PC-3 (cell line): ENCODE data around the gene EVC. TPM values are rescaled to one million over a fixed set of nuclear protein-coding genes. Genes with fewer than 3 reads are reported as not detected.

Experiments
- ATAC-seq: fragments of 200-7000 bp; cut with Tn5 transposase; 2 replicates; pipeline ENCODE4 v1.9.1; 2020; ENCODE audit warnings: mild to moderate bottlenecking, moderate library complexity
- BruUV-seq: library from RNA; stranded (reverse); fragments of 400-500 nt; replicated peaks from 2 replicates; lab custom pipeline; 2021; lab: Mats Ljungman, UMichigan
- CTCF ChIA-PET: fragments of 300-600 bp; sonication (Branson Sonifier 250); formaldehyde crosslinking; loops from one replicate; lab custom pipeline; 2022; ENCODE audit warnings: antibody characterized with exemption; lab: Charles Lee
- POLR2A ChIA-PET: fragments of 300-600 bp; sonication (Branson Sonifier 250); formaldehyde crosslinking; loops from one replicate; lab custom pipeline; 2022; ENCODE audit warnings: antibody characterized with exemption; ENCODE audit not compliant: unreplicated experiment; lab: Charles Lee
- DNase-seq: peaks from one replicate; pipeline ENCODE4 v3.0.0-alpha.2; 2015
- H2AFZ ChIP-seq: fragments of 300-600 bp; sonication (generic); 2 replicates; pipeline ENCODE4 v1.6.0; 2016; ENCODE audit warnings: antibody characterized with exemption, low read length
- H3F3A ChIP-seq: fragments of 300-600 bp; sonication (generic); one replicate; pipeline ENCODE4 v1.6.0; 2017; ENCODE audit warnings: antibody characterized with exemption, low read length, control low read depth, mild to moderate bottlenecking; ENCODE audit not compliant: unreplicated experiment
- H3K27ac ChIP-seq: fragments of 300-600 bp; sonication (generic); 2 replicates; pipeline ENCODE4 v1.5.1; 2016; ENCODE audit warnings: mild to moderate bottlenecking, low read length
- H3K27me3 ChIP-seq: fragments of 300-600 bp; sonication (generic); 2 replicates; pipeline ENCODE4 v1.6.1; 2016; ENCODE audit warnings: low read length, mixed read lengths
- H3K36me3 ChIP-seq: fragments of 300-600 bp; sonication (generic); 2 replicates; pipeline ENCODE4 v1.6.1; 2016; ENCODE audit warnings: low read depth, mixed run types, low read length, mixed read lengths
- H3K4me1 ChIP-seq: fragments of 300-600 bp; sonication (generic); 2 replicates; pipeline ENCODE4 v1.5.1; 2016; ENCODE audit warnings: low read length; ENCODE audit not compliant: insufficient read depth
- H3K4me2 ChIP-seq: fragments of 300-600 bp; sonication (generic); 2 replicates; pipeline ENCODE4 v1.6.0; 2016; ENCODE audit warnings: low read length
- H3K4me3 ChIP-seq: fragments of 300-600 bp; sonication (generic); 2 replicates; pipeline ENCODE4 v1.5.1; 2016; ENCODE audit warnings: mild to moderate bottlenecking, low read length, mixed read lengths
- H3K79me2 ChIP-seq: fragments of 300-600 bp; sonication (generic); 2 replicates; pipeline ENCODE4 v1.6.1; 2017; ENCODE audit warnings: low read length, mixed read lengths
- H3K9ac ChIP-seq: fragments of 300-600 bp; sonication (generic); 2 replicates; pipeline ENCODE4 v1.6.0; 2016; ENCODE audit warnings: mild to moderate bottlenecking, low read length
- H3K9me2 ChIP-seq: fragments of 300-600 bp; sonication (generic); replicated peaks from 2 replicates; pipeline ENCODE4 v1.6.1; 2016; ENCODE audit warnings: mixed run types, low read length, mixed read lengths
- H3K9me3 ChIP-seq: fragments of 300-600 bp; sonication (generic); 2 replicates; pipeline ENCODE4 v1.6.1; 2016; ENCODE audit warnings: low read length, mixed read lengths
- H4K20me1 ChIP-seq: fragments of 300-600 bp; sonication (generic); 2 replicates; pipeline ENCODE4 v1.6.1; 2016; ENCODE audit warnings: low read length, mixed read lengths
- EZH2 ChIP-seq: fragments of 300-600 bp; sonication (generic); IDR thresholded peaks from one replicate; pipeline ENCODE4 v1.6.1; 2017; ENCODE audit warnings: antibody characterized with exemption, mild to moderate bottlenecking, low read length; ENCODE audit not compliant: unreplicated experiment
- EZH2phosphoT487 ChIP-seq: fragments of 300-600 bp; sonication (generic); IDR thresholded peaks from 2 replicates; pipeline ENCODE4 v1.6.1; 2018; ENCODE audit warnings: mild to moderate bottlenecking, antibody characterized with exemption, low read length, borderline replicate concordance
- intact Hi-C: fragments of 100-400 bp; cut with micrococcal nuclease; formaldehyde crosslinking; loops from 2 replicates; pipeline ENCODE4 v1.9.0; 2023
- total RNA-seq: library from RNA; depleted of rRNA; stranded (reverse); fragments of >200 nt; gene quantifications from 2 replicates; pipeline ENCODE4 v1.2.3, GENCODE V29; 2014
- TF ChIP-seq, protein P1 (sequence below): fragments of 300-600 bp; sonication (generic); conservative IDR thresholded peaks from 2 replicates; pipeline ENCODE4 v1.5.1; 2017; ENCODE audit warnings: antibody characterized with exemption, low read depth, mild to moderate bottlenecking, low read length

Gene EVC
- total RNA-seq, 1 experiment from 2014 or later = 22.7 TPM

DNA sequence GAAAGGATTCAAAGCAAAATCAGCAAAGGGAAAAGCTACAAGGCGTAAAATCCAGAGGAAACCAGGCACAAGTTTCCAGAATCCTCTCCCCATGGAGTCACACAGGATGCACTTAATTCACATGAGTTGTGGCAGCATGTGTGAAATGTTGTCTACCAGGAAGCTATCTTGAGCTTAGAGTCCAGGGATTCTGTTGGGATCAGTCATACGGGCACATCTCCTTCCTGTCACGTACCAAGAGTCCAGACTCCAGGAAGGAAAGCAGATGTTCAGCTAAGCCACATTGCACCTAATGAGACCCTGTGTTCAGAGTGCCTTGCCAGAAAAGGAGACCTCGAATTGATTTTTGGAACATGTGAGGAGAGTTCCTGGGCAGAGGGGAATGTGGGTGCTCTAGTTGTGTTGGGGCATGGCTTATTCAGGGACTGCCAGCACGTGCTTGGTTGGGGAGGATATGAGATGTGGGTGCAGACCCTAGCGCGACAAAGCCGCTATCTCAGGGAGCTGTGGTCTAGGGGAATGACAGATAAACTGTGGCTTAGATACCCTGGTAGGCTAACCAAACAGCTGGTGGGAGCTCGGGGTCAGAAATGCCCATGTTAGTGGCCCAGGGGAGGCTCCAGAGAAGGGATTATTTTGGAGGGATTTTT, 70.0 kb downstream of the EVC start:
- Histone ChIP-seq H2AFZ (no peak overlapping the region), H3K27ac (no peak overlapping the region), H3K27me3 (no peaks in the 10 kb centered on the region), H3K4me1 (peaks cover 11% of the 10 kb centered on the region), H3F3A (peaks cover 4% of the 10 kb centered on the region), H3K9me3 (no peaks in the 10 kb centered on the region), H3K9ac (no peak overlapping the region), H3K79me2 (no peaks in the 10 kb centered on the region), H4K20me1 (no peaks in the 10 kb centered on the region), H3K9me2 (no peaks in the 10 kb centered on the region), H3K4me2 (no peak overlapping the region), H3K36me3 (peaks cover 15% of the 10 kb centered on the region), H3K4me3 (no peak overlapping the region)
- ATAC-seq (no peak), DNase-seq (no peak)
- ChIA-PET CTCF (no interaction called here), POLR2A (no interaction called here)
- intact Hi-C loops = no loop called here
- BruUV-seq = no TSS peak
- TF ChIP-seq EZH2phosphoT487 (no peak), EZH2 (no peak)
- TF ChIP-seq, protein P1, sequence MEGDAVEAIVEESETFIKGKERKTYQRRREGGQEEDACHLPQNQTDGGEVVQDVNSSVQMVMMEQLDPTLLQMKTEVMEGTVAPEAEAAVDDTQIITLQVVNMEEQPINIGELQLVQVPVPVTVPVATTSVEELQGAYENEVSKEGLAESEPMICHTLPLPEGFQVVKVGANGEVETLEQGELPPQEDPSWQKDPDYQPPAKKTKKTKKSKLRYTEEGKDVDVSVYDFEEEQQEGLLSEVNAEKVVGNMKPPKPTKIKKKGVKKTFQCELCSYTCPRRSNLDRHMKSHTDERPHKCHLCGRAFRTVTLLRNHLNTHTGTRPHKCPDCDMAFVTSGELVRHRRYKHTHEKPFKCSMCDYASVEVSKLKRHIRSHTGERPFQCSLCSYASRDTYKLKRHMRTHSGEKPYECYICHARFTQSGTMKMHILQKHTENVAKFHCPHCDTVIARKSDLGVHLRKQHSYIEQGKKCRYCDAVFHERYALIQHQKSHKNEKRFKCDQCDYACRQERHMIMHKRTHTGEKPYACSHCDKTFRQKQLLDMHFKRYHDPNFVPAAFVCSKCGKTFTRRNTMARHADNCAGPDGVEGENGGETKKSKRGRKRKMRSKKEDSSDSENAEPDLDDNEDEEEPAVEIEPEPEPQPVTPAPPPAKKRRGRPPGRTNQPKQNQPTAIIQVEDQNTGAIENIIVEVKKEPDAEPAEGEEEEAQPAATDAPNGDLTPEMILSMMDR = no peak

DNA sequence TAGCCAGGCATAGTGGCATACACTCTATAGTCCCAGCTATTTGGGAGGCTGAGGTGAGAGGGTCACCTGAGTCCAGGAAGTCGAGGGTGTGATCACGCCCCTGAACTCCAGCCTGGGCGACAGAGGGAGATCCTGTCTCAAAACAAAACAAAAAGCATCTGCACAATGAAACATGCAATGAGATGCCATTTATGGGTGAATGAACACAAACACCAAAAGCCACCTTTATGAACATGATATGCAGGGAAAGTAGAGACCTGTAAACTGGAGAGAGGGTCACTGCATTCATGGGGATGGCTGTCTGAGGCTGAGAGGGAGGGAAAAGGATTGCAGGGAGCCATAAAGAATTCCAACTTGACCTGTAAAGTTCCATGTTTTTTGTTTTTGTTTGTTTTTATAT, 70.7 kb downstream of the EVC start:
- POLR2A ChIA-PET = no interaction called here

More for the DNA sequence above, 70.7 kb downstream of the EVC start:
- no peak overlapping the region for H2AFZ ChIP-seq
- no peak overlapping the region for H3K4me2 ChIP-seq
- H3K27me3 ChIP-seq = no peaks in the 10 kb centered on the region
- TF ChIP-seq EZH2phosphoT487 = no peak
- no peak for TF ChIP-seq EZH2
- TF ChIP-seq, protein P1 = no peak
- no peak overlapping the region for H3K27ac ChIP-seq
- H4K20me1 ChIP-seq = no peaks in the 10 kb centered on the region
- peaks cover 9% of the 10 kb centered on the region for H3K36me3 ChIP-seq
- H3K9ac ChIP-seq = no peak overlapping the region
- no peaks in the 10 kb centered on the region for H3K79me2 ChIP-seq
- CTCF ChIA-PET = no interaction called here
- H3K9me3 ChIP-seq = no peaks in the 10 kb centered on the region
- no peak for DNase-seq
- H3K4me3 ChIP-seq = no peak overlapping the region
- ATAC-seq = no peak
- intact Hi-C loops = no loop called here
- H3K9me2 ChIP-seq = no peaks in the 10 kb centered on the region
- peaks cover 5% of the 10 kb centered on the region for H3F3A ChIP-seq
- BruUV-seq = no TSS peak
- peaks cover 13% of the 10 kb centered on the region for H3K4me1 ChIP-seq
